Upper lobe of left lung (tissue), 4 donors: ENCODE results near the gene SYTL1.

Experiments used
- EP300 ChIP-seq, 4 donors: sonication (generic); formaldehyde crosslinking; IDR thresholded peaks; one replicate each; pipeline ENCODE4 v1.5.1; 2017; ENCODE audit warnings: antibody characterized with exemption in 4 of 4, control low read depth in 2 of 4
- TF ChIP-seq, protein P1 (sequence below), 6 experiments: fragments of 450-650 bp in 4 of 6; fragments of 200-600 bp in 2 of 6; sonication (generic) in 2 of 6; IDR thresholded peaks; one replicate each; pipeline ENCODE4 v1.5.1; 2016 to 2019; ENCODE audit warnings: antibody characterized with exemption in 6 of 6

DNA sequence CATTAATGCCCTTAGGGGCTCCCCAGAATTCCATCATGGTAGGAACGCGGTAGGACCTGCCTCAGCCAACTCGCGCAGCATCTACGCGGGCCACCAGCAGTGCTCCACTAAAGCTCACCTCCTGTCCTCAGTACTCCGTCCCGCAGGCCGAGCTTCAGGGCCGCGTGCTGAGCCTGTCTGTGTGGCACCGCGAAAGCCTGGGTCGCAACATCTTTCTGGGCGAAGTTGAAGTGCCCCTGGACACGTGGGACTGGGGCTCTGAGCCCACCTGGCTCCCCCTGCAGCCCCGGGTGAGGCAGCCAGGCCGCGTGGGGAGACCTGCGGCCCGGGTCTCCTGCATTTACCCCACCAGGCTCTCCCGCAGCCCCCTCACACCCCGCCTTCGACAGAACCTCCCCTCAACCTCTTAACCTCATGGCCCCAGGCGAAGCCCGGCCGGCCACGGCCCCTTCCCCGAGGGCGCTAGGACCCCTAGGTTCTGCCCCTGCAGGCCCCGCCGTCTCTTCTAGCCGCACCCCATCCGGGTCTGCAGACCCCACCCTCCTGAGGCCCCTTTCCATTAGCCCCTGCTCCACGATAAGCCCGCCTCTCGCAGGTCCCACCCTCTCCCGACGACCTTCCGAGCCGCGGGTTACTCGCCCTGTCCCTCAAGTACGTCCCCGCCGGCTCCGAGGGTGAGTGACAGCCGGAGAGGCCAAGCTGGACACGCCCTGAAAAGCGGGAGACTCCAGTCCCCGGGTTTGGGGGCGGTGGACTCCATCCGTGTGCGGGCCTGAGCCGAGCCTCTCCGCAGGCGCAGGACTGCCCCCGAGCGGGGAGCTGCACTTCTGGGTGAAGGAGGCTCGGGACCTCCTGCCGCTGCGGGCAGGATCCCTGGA lies 9.1 kb downstream of the SYTL1 start:
- TF ChIP-seq, protein P1, sequence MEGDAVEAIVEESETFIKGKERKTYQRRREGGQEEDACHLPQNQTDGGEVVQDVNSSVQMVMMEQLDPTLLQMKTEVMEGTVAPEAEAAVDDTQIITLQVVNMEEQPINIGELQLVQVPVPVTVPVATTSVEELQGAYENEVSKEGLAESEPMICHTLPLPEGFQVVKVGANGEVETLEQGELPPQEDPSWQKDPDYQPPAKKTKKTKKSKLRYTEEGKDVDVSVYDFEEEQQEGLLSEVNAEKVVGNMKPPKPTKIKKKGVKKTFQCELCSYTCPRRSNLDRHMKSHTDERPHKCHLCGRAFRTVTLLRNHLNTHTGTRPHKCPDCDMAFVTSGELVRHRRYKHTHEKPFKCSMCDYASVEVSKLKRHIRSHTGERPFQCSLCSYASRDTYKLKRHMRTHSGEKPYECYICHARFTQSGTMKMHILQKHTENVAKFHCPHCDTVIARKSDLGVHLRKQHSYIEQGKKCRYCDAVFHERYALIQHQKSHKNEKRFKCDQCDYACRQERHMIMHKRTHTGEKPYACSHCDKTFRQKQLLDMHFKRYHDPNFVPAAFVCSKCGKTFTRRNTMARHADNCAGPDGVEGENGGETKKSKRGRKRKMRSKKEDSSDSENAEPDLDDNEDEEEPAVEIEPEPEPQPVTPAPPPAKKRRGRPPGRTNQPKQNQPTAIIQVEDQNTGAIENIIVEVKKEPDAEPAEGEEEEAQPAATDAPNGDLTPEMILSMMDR (IDR thresholded peaks at IDR 0.05): no peak
- no peak for TF ChIP-seq EP300 (IDR thresholded peaks at IDR 0.05)
